ENCODE measurements around the gene NAGK. TPM values are rescaled to one million over a fixed set of nuclear protein-coding genes. Genes with fewer than 3 reads are reported as not detected.
"Not testable (repeated sequence)": the region's sequence is repeated elsewhere in the genome, so short reads cannot be mapped to it uniquely, and the experiment has no call there.

The NAGK gene
- total RNA-seq, 2 donors from 2014 or later: 54.5 to 66.4 TPM

DNA sequence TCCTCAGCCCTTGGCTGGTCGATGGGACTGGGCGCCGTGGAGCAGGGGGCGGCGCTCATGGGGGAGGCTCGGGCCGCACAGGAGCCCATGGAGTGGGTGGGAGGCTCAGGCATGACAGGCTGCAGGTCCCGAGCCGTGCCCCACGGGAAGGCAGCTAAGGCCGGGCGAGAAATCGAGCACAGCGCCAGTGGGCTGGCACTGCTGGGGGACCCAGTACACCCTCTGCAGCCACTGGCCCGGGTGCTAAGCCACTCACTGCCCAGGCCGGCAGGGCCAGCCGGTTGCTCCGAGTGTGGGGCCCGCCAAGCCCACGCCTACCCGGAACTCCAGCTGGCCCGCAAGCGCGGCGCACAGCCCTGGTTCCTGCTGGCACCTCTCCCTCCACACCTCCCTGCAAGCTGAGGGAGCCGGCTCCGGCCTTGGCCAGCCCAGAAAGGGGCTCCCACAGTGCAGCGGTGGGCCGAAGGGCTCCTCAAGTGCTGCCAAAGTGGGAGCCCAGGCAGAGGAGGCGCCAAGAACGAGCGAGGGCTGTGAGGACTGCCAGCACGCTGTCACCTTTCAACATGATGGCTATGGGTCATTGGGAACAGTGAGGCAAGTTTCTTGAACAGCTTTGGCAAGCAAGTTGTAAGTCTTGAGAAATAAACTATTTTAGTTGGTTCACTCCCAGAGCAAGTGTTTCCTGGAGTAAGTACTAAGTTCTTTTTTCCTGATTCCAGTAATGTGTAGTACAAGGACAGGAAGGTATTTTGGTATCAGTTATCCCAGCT is 24.2 kb downstream of the NAGK start:
- intact Hi-C loops (cut with DNase I); DNase-seq: not testable (repeated sequence)
- peak in 1 of 2 donors; percentile 80 for ATAC-seq

GRCh38 chr2:71100195-71100964 is 31.9 kb downstream of the NAGK start:
- peak; percentile 36 for DNase-seq
- peak in 1 of 2 donors; percentile 64 for ATAC-seq
- intact Hi-C loops (cut with DNase I): no loop called here

DNA sequence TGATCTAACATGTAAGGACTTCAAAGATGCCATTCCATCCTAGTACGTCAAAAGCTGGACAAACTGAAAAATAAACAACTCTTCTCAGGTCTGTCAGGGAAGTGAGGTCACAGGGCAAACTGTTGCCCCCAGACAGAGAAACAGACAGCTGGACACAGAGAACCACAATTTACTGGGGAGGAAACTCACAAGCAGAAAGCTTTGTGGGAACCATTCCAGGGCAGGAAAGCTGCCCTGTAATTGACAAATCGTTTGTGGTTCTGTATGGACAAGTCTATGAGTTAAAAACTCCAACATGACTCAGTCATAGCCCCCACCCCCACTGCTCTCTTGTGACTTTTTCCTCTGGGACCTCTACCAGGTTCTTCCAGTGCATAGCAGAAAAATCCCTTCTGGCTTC is 33.2 kb downstream of the NAGK start:
- ATAC-seq: no peak
- no peak for DNase-seq
- intact Hi-C loops (cut with DNase I): no loop called here

- DNase-seq (no peak), ATAC-seq (no peak)
- intact Hi-C loops (cut with DNase I): no loop called here
These were observed 34.7 kb downstream of the NAGK start for GRCh38 chr2:71102981-71103681.

DNA sequence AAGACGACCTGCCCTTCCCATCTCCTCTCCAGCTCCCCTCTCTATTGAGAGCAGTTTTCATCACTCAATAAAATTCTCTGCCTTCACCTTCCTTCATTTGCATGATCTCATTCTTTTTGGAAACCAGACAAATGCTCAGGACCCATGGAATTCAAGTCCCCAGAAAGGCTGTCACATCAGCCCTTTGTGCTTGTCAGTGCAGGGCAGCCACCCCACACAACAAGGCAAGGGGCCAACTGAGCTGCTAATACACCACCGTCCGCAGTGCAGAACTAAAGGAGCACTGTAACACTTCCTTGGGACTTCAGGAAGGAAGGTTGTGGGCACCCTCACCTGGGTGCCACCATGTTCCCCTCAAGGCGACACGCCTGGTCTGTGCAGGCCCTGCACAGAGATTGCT is 35.4 kb downstream of the NAGK start:
- no peak for ATAC-seq
- intact Hi-C loops (cut with DNase I): no loop called here
- no peak for DNase-seq

GRCh38 chr2:71106463-71106862 is 38.0 kb downstream of the NAGK start:
- DNase-seq; ATAC-seq; intact Hi-C loops (cut with DNase I): not testable (repeated sequence)

GRCh38 chr2:71108091-71108490 is 39.6 kb downstream of the NAGK start:
- intact Hi-C loops (cut with DNase I): no loop called here
- ATAC-seq (no peak), DNase-seq (no peak)

DNA sequence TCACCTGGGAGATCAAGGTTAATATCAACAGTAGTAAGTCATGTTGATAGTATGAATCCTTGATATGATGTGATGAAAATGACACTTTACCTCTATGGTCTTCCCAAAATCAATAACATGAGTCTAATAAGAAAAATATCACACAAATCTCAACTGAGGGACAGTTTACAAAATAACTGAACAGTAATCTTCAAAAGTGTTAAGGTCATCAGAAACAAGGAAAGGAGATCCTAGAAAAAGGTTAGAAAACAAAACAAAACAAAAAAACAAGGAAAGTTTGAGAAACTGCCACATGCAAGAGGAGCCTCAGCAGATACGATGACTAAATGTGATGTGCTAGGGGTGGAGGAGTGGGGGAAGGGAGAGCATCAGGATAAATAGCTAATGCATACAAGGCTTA is 45.4 kb downstream of the NAGK start:
- ATAC-seq (no peak), DNase-seq (no peak)
- intact Hi-C loops (cut with DNase I): no loop called here

GRCh38 chr2:71117063-71117462 is 48.6 kb downstream of the NAGK start:
- ATAC-seq (no peak), DNase-seq (no peak)
- intact Hi-C loops (cut with DNase I): no loop called here

GRCh38 chr2:71120195-71120594 is 51.7 kb downstream of the NAGK start:
- intact Hi-C loops (cut with DNase I): no loop called here
- ATAC-seq (peak in 1 of 2 donors; percentile 26), DNase-seq (no peak)

DNA sequence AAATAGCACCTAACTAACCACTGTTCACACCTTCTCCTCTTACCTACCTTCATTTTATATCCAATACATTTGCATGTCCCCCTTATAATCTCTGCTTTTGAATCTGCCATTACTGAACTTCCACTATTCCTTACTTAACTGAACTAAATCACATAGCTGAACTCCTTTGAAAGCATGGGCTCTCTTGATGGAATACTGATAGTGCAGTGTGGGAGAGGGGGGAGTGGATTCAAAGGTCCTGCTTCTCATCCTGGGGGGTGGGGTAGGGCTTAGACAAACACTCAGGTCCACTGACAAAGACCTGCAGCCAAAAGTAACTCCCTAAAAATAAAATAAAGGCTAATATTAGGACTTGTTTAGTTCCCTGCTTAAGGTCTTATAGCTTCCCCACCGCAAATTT is 53.0 kb downstream of the NAGK start:
- ATAC-seq (no peak), DNase-seq (no peak)
- intact Hi-C loops (cut with DNase I): no loop called here

- no peak for ATAC-seq
- intact Hi-C loops (cut with DNase I): no loop called here
- no peak for DNase-seq
These were observed 54.2 kb downstream of the NAGK start for GRCh38 chr2:71122387-71123298.

DNA sequence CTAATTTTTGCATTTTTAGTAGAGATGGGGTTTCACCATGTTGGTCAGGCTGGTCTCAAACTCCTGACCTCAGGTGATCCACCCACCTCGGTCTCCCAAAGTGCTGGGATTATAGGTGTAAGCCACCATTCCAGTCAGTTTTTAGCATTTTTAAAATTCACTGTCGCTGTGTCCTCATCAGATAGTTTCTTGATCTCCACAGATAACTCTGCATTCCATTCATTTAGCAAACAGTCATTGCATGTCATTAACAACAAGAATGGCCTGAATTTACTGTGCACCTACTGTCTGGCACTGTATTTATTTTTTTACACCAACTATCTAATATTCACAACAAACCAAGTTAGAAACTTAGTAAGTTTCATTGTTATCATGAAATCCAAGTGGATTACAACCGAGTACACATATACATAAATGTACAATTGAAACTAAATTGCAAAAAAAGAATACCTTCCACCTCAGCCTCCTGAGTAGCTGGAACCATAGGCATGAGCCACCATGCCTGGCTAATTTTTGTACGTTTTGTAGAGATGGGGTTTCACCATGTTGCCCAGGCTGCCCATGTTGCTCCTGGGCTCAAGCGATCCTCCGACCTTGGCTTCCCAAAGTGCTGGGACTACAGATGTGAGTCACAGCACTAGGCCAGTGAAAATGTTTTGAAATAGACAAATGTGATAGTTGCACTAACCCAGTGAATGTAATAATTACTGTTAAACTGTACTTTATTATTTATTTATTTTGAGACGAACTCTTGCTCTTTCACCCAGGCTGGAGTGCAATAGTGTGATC is 57.3 kb downstream of the NAGK start:
- intact Hi-C loops (cut with DNase I): no loop called here
- no peak for DNase-seq
- no peak for ATAC-seq

GRCh38 chr2:71126957-71127356 is 58.5 kb downstream of the NAGK start:
- intact Hi-C loops (cut with DNase I): no loop called here
- no peak for ATAC-seq
- no peak for DNase-seq

Measured in left cardiac atrium (tissue), 4 donors.